Ishikawa (cell line): ENCODE results near the gene MMRN1.

Experiments used
- CEBPB ChIP-seq: IDR thresholded peaks from 2 replicates; pipeline ENCODE4 v1.6.1; 2012
- EP300 ChIP-seq: IDR thresholded peaks from 2 replicates; pipeline ENCODE4 v1.6.1; 2012; ENCODE audit warnings: borderline replicate concordance
- FOXM1 ChIP-seq: IDR thresholded peaks from 2 replicates; pipeline ENCODE4 v1.6.1; 2012; ENCODE audit warnings: low read depth, borderline replicate concordance
- RAD21 ChIP-seq: IDR thresholded peaks from 2 replicates; pipeline ENCODE4 v1.6.1; 2012; ENCODE audit warnings: low read depth
- TAF1 ChIP-seq: IDR thresholded peaks from 2 replicates; pipeline ENCODE4 v1.6.1; 2012; ENCODE audit warnings: low read depth, mild to moderate bottlenecking
- TCF12 ChIP-seq: IDR thresholded peaks from 2 replicates; pipeline ENCODE4 v1.6.1; 2012; ENCODE audit warnings: low read depth
- USF1 ChIP-seq: IDR thresholded peaks from 2 replicates; pipeline ENCODE4 v1.6.1; 2012
- YY1 ChIP-seq: IDR thresholded peaks from 2 replicates; pipeline ENCODE4 v1.6.1; 2012; ENCODE audit warnings: low read depth
- ZBTB7A ChIP-seq: IDR thresholded peaks from 2 replicates; pipeline ENCODE4 v1.6.1; 2012; ENCODE audit warnings: low read depth
- TF ChIP-seq, protein P1 (sequence below): IDR thresholded peaks from 2 replicates; pipeline ENCODE4 v1.6.1; 2012; ENCODE audit warnings: low read depth, mild to moderate bottlenecking

- TF ChIP-seq EP300 (no peak), RAD21 (peak; percentile 35), TCF12 (no peak), USF1 (no peak), YY1 (no peak), CEBPB (no peak), TAF1 (no peak), FOXM1 (no peak), ZBTB7A (no peak)
- TF ChIP-seq, protein P1, sequence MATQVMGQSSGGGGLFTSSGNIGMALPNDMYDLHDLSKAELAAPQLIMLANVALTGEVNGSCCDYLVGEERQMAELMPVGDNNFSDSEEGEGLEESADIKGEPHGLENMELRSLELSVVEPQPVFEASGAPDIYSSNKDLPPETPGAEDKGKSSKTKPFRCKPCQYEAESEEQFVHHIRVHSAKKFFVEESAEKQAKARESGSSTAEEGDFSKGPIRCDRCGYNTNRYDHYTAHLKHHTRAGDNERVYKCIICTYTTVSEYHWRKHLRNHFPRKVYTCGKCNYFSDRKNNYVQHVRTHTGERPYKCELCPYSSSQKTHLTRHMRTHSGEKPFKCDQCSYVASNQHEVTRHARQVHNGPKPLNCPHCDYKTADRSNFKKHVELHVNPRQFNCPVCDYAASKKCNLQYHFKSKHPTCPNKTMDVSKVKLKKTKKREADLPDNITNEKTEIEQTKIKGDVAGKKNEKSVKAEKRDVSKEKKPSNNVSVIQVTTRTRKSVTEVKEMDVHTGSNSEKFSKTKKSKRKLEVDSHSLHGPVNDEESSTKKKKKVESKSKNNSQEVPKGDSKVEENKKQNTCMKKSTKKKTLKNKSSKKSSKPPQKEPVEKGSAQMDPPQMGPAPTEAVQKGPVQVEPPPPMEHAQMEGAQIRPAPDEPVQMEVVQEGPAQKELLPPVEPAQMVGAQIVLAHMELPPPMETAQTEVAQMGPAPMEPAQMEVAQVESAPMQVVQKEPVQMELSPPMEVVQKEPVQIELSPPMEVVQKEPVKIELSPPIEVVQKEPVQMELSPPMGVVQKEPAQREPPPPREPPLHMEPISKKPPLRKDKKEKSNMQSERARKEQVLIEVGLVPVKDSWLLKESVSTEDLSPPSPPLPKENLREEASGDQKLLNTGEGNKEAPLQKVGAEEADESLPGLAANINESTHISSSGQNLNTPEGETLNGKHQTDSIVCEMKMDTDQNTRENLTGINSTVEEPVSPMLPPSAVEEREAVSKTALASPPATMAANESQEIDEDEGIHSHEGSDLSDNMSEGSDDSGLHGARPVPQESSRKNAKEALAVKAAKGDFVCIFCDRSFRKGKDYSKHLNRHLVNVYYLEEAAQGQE: no peak
These were observed 20.2 kb downstream of the MMRN1 start for GRCh38 chr4:89914609-89915550.
